ES-I3 (cell line): ENCODE data around the gene FANCE.
A peak's percentile ranks its signal among the peaks of the same experiment; 100 is the strongest.

ENCODE experiments used
- H3K36me3 ChIP-seq: 2 replicates; pipeline ENCODE4 v1.6.1; 2013; ENCODE audit warnings: mild to moderate bottlenecking, low read length, control low read depth, moderate library complexity; ENCODE audit not compliant: insufficient read depth
- H3K4me1 ChIP-seq: 2 replicates; pipeline ENCODE4 v1.6.1; 2013; ENCODE audit warnings: mild to moderate bottlenecking, control low read depth, low read length; ENCODE audit not compliant: insufficient read depth
- H3K9ac ChIP-seq: 2 replicates; pipeline ENCODE4 v1.6.1; 2013; ENCODE audit warnings: low read depth, mild to moderate bottlenecking, low read length, moderate library complexity
- H3K9me3 ChIP-seq: 2 replicates; pipeline ENCODE4 v1.6.1; 2013; ENCODE audit warnings: mild to moderate bottlenecking, low read length, moderate library complexity; ENCODE audit not compliant: control insufficient read depth, insufficient read depth

FANCE gene

DNA sequence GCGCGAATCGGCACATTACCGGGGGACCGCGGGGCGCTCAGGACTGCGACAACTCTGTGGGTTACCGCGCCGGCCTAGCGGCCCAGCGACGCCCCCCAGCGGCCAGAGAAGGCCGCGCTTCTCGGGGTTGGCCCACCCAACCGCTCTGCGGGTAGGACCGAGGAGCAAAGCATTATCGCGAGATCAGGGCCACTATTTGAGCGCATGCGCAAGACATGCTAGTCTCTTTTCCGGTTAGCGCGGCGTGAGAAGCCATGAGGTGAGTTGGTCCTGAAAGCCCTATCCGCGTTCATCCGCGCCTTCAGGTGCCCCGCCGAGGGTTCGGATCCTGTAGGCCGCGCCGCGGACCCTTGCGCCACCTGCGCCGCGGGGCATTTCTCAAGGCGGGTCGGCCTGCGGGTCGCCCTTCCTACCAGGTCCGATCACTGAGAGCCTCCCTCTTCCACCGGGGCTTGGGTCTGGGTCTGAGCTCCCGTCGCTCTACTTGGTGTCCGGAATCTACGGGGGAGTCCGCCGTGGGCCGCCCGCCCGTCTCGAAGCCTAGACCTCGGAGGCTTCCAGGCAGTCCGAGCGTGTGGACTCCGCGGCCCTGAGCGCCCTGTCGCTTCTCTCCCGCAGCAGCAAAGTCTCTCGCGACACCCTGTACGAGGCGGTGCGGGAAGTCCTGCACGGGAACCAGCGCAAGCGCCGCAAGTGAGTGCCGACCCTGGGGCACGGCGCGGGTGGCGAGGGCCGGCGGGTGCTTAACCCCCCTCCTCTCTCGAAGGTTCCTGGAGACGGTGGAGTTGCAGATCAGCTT lies 16.2 kb downstream of the FANCE start, which contains the start of gene RPL10A:
Gene RPL10A, plus strand, starts transcription at position 221 of the 799 bp plus-strand sequence. Its CDS starts 34 bp downstream, at position 255.
- Histone ChIP-seq H3K4me1 (peaks cover 15% of the 10 kb centered on the region), H3K9ac (peak within 1 kb of the TSS; percentile 88), H3K9me3 (no peaks in the 10 kb centered on the region), H3K36me3 (peaks cover 39% of the 10 kb centered on the region)

DNA sequence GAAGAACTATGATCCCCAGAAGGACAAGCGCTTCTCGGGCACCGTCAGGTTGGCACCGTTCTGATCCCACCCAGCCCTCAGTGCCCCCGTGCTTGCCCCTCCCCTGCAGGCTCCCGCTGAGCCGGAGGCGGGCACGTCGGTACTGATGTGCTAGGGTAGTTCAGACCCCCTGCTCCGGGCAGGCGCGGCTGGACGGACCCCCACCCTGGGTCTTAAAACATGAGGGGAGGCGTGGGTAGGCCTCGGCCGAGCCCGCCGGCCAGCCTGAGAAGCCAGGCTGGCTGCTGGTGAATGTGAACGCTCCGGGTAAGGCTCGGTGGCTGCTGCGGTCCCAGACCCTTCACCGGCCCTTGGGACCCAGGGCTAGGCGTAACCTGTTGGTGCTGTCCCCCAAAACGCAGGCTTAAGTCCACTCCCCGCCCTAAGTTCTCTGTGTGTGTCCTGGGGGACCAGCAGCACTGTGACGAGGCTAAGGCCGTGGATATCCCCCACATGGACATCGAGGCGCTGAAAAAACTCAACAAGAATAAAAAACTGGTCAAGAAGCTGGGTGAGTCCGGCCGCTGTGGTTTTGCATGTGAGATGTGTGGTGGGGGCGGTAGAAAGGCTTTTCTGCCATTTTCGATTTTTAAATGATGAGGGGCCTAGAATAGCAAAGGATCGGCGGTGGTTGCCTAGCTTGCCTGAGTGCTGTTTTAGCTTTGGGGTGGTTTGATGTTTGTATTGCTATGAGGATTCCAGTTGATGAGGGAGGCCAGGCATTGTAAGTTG lies 17.0 kb downstream of the FANCE start:
- peaks cover 39% of the 10 kb centered on the region for H3K36me3 ChIP-seq

DNA sequence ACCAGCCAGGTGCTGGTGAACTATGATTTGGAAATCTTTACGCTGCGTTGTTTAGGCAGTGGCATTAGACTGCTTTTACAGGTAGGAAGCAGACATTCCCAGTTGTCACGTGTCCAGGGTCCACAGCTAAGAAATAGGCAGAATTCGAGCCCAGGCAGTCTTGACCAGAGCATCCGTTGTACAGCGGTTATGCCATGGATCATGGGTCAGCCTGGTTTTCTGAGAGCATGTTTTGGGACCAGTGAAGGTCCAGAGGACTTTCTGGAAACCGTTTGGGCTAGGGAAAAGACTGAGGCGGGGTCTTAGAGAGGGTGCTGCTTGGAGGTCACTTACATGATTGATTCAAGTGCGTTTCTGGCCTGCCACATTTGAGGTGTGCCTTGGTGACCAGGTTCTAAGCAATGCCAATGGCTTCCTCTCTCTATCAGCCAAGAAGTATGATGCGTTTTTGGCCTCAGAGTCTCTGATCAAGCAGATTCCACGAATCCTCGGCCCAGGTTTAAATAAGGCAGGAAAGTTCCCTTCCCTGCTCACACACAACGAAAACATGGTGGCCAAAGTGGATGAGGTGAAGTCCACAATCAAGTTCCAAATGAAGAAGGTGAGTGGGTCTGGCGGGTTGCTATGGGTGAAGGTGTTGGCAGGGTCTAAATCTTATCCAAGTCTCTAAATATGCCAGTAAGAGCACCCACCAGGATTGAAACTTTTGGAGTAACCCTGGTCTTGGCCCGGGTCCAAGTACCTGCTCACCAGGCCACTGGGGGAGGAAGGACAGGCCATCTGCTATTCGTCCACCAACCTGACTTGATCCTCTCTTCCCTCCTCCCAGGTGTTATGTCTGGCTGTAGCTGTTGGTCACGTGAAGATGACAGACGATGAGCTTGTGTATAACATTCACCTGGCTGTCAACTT lies 17.9 kb downstream of the FANCE start:
- peak overlapping the region; percentile 88 for H3K9ac ChIP-seq
- H3K9me3 ChIP-seq: no peaks in the 10 kb centered on the region
- H3K36me3 ChIP-seq: peaks cover 39% of the 10 kb centered on the region
- peaks cover 15% of the 10 kb centered on the region for H3K4me1 ChIP-seq

More for the DNA sequence above, 17.0 kb downstream of the FANCE start:
- Histone ChIP-seq H3K9ac (peak overlapping the region; percentile 88), H3K9me3 (no peaks in the 10 kb centered on the region), H3K4me1 (peaks cover 15% of the 10 kb centered on the region)

GRCh38 chr6:35470663-35471120 lies 18.6 kb downstream of the FANCE start:
- Histone ChIP-seq H3K36me3 (peaks cover 39% of the 10 kb centered on the region), H3K4me1 (peaks cover 15% of the 10 kb centered on the region), H3K9ac (peak overlapping the region; percentile 88; the same call in 1 of the 2 replicates), H3K9me3 (no peaks in the 10 kb centered on the region)

DNA sequence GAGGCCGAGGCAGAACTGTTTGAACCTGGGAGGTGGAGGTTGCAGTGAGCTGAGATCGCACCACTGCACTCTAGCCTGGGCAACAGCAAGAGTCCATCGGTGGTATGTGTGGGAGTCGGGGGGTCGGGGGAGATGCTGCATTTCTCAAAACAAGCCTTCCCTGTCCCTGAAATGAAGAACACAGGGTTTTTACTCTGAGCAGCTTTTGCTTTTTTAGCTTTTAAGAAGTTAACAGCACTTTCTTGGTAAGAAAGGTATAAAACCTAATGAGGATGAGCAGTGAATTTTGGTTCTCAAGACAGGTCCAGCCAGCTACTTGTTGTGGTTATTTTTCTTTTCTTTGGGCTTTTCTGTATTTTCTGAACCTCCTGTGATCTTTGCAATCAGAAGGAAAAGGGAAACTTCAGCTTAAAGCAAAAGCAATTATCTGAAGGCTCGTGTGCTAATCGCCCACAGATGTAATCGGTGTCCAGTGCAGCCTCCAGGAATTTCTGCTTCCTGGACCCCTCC lies 19.8 kb downstream of the FANCE start:
- H3K9ac ChIP-seq: no peak overlapping the region
- peaks cover 15% of the 10 kb centered on the region for H3K4me1 ChIP-seq
- H3K36me3 ChIP-seq: peaks cover 36% of the 10 kb centered on the region
- H3K9me3 ChIP-seq: no peaks in the 10 kb centered on the region

- Histone ChIP-seq H3K36me3 (peaks cover 36% of the 10 kb centered on the region), H3K4me1 (peaks cover 15% of the 10 kb centered on the region), H3K9ac (no peak overlapping the region), H3K9me3 (no peaks in the 10 kb centered on the region)
These were observed 21.1 kb downstream of the FANCE start for GRCh38 chr6:35473075-35473849.

DNA sequence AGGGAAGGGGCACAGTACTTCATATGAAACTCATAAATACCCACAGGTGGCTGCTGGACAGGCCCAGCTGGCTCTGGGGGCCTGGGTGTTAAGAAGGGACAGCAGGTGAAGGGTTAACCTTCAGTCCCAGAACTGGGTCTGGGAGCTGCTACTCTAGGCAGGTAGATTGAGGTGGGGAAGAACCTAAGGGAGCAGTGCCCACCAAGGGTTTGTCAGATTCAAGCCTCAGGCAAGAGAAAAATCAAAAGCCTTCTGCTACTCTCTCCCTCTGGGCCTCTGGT lies 21.7 kb downstream of the FANCE start:
- H3K36me3 ChIP-seq: peaks cover 34% of the 10 kb centered on the region
- H3K9ac ChIP-seq: no peak overlapping the region
- no peaks in the 10 kb centered on the region for H3K9me3 ChIP-seq
- H3K4me1 ChIP-seq: peaks cover 15% of the 10 kb centered on the region

DNA sequence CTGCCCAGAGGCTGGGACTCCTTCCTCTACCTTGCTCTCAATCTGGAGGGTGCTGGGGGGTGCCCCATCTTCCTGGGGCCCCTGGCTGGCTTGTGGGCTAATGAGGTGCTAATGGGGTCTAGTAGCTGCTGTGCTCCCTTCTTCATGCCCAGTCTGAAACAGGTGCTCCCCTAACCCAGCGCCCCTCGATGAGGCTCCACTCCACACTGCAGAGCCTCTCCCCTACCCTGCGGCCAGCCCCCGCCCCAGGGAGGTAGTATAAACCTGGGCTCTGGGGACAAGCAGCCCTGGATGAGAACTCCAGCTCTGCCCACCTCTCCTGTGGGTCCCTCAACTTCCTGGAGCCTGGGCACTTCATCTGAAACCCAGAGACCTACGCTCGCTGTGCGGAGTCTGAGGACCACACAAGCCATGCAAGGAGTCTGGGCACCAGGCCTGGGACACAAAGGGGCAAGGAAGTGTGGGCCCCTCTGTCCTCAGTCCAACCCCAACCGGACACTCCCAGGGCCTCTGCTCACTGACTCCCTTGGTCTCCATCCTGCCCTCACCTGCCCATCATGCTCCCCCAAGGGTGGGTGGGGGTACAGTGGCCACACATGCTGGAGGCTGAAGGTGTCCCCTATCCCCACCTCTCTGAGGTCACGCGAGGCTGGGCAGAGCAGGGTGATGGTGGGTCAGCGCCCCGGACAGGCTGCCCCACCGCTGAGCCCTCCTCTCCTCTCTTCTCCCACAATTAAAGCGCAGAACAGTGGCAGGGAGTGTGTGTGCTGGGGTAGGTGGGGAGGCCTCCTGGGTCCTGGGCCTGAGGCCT lies 22.2 kb downstream of the FANCE start:
- Histone ChIP-seq H3K4me1 (peaks cover 15% of the 10 kb centered on the region), H3K9me3 (no peaks in the 10 kb centered on the region), H3K9ac (no peak overlapping the region), H3K36me3 (peaks cover 29% of the 10 kb centered on the region)

DNA sequence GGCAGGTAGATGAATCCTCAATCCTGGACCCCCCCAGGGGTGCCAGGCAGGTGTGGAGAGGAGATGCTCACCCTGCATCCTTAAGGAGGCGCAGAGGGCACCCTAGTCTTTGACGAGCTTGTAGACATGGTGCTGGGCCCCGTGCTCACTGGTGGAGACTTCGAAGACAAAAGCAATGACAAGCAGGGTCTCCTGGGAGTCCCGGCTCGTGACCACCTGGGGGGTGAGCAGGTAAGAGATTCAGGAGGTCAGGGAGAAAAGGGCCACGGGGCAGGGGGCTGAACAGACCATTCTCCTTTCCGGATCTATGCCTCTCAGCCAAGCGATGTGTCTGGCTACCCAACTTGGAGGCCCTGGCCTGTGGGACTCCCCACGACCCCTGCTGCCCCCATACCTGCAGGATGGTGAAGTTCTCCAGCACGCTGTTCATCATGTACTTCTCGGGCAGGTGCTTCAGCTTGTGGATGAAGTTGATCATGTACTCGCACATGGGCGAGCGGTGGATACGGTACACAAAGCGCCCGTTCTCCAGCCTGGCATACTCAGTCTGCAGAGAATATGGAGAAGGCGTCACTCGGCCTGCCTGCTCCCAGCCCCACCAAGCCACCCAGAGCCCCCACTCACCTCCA lies 22.9 kb downstream of the FANCE start:
- peaks cover 22% of the 10 kb centered on the region for H3K36me3 ChIP-seq
- no peak overlapping the region for H3K9ac ChIP-seq
- no peaks in the 10 kb centered on the region for H3K9me3 ChIP-seq
- peaks cover 14% of the 10 kb centered on the region for H3K4me1 ChIP-seq

GRCh38 chr6:35475573-35475972 lies 23.4 kb downstream of the FANCE start:
- Histone ChIP-seq H3K36me3 (peaks cover 17% of the 10 kb centered on the region), H3K9ac (no peak overlapping the region), H3K9me3 (no peaks in the 10 kb centered on the region), H3K4me1 (peaks cover 10% of the 10 kb centered on the region)

DNA sequence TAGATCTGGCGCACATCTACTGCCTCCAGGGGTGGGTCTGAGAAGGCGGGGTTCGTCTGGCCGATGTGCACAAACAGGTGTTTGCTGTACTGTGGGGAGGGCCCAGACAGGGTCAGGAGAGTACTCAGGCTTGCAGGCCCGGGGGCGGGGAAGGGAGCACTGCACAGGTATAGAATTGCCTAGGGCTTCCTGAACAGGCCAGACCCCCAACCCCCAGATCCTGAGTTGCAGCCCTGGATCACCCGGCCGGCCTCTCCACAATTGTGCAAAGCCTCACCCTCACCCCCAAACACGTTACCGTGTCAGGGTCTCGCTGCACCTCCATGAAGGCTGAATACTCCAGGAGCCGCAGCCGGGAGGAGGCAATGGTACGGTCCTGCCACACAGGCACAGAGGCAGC lies 23.9 kb downstream of the FANCE start:
- Histone ChIP-seq H3K36me3 (peaks cover 13% of the 10 kb centered on the region), H3K9me3 (no peaks in the 10 kb centered on the region), H3K4me1 (peaks cover 6% of the 10 kb centered on the region), H3K9ac (no peak overlapping the region)

- no peak overlapping the region for H3K9ac ChIP-seq
- no peaks in the 10 kb centered on the region for H3K9me3 ChIP-seq
- H3K36me3 ChIP-seq: peaks cover 8% of the 10 kb centered on the region
- H3K4me1 ChIP-seq: peaks cover 1% of the 10 kb centered on the region
These were observed 24.9 kb downstream of the FANCE start for GRCh38 chr6:35477028-35477427.
